SU-DHL-6 (cell line): ENCODE measurements around the gene PXN.

Experiments
- CTCF ChIP-seq: fragments of 200-600 bp; sonication (generic); IDR thresholded peaks from one replicate; pipeline ENCODE4 v1.5.1; 2017; ENCODE audit warnings: antibody characterized with exemption, mild to moderate bottlenecking, low read length, moderate library complexity; ENCODE audit not compliant: insufficient read depth, poor library complexity, severe bottlenecking
- EZH2phosphoT487 ChIP-seq: fragments of 200-600 bp; sonication (generic), shearing (Covaris generic); conservative IDR thresholded peaks from 2 replicates; pipeline ENCODE4 v1.6.1; 2018; ENCODE audit warnings: mild to moderate bottlenecking, antibody characterized with exemption, low read length, moderate library complexity, mixed read lengths

DNA sequence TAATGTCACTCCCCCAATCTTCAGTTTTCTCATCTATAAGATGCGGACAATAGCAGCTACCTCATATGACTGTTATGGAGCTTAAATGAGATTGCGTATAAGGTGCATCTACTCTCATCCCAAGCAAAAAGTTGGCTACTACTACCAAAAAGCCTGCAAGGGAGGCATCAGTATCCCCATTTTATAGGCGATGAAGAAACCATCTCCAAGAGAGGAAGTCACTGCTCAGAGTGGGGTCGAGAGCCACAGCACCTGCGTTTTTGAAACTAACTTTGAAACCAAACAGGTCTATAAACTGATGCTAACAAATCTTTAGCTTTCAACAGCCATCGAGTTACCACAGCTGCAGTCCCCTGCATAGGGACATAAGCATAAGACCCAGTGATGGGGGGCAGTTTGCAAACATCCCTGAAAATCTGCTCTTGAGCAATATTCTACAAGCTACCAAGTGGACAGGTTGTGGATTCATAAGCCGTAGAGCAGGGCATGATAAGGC lies 74.5 kb downstream of the PXN start:
- no peak for TF ChIP-seq CTCF
- TF ChIP-seq EZH2phosphoT487: no peak
